ENCODE data around the gene ERVK3-1. TPM values are rescaled to one million over a fixed set of nuclear protein-coding genes. Genes with fewer than 3 reads are reported as not detected.

ERVK3-1 gene
- total and polyA plus RNA-seq, 2 of the 13 experiments (the other 11 are each of a cell fraction or from before 2014, with no cell fraction given): 28.5 to 38.7 TPM

GRCh38 chr19:58278541-58279041, 26.6 kb upstream of the ERVK3-1 start, which contains the start of gene ZNF8 (continued):
- no peak for TF ChIP-seq SIX4 (CRISPR knock-in tag; IDR thresholded peaks at IDR 0.05)
- TF ChIP-seq ELF1 (CRISPR knock-in tag; IDR thresholded peaks at IDR 0.05): no peak; the same call in 1 of the 2 replicates
- no peak for TF ChIP-seq FOXP1 (IDR thresholded peaks at IDR 0.05)
- no peak for TF ChIP-seq FOXP1 (CRISPR knock-in tag; IDR thresholded peaks at IDR 0.05)
- no peak for TF ChIP-seq REL (CRISPR knock-in tag; conservative IDR thresholded peaks at IDR 0.05)
- peak; percentile 72; the same call in 1 of the 2 replicates for TF ChIP-seq ZNF607 (CRISPR knock-in tag; IDR thresholded peaks at IDR 0.05; ENCODE audit: borderline replicate concordance)
- TF ChIP-seq CBFB (CRISPR knock-in tag; IDR thresholded peaks at IDR 0.05): peak; percentile 36; the same call in 1 of the 2 replicates
- peak; percentile 30 for TF ChIP-seq MED1 (CRISPR knock-in tag; IDR thresholded peaks at IDR 0.05)
- TF ChIP-seq ZFYVE20 (CRISPR knock-in tag; IDR thresholded peaks at IDR 0.05; ENCODE audit: borderline replicate concordance, low read depth): 0 out of 2 replicates have a peak, but pooled peaks have one; percentile 21
- no peak for TF ChIP-seq SOX6 (IDR thresholded peaks at IDR 0.05)
- TF ChIP-seq SOX6 (CRISPR knock-in tag; IDR thresholded peaks at IDR 0.05): peak; percentile 56; the same call in 1 of the 2 replicates
- TF ChIP-seq, protein P1, sequence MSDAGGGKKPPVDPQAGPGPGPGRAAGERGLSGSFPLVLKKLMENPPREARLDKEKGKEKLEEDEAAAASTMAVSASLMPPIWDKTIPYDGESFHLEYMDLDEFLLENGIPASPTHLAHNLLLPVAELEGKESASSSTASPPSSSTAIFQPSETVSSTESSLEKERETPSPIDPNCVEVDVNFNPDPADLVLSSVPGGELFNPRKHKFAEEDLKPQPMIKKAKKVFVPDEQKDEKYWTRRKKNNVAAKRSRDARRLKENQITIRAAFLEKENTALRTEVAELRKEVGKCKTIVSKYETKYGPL (CRISPR knock-in tag; IDR thresholded peaks at IDR 0.05): no peak
- TF ChIP-seq ZNF33B (CRISPR knock-in tag; IDR thresholded peaks at IDR 0.05): no peak
- TF ChIP-seq ZNF629 (CRISPR knock-in tag; conservative IDR thresholded peaks at IDR 0.05): no peak; the same call in 1 of the 2 replicates
- TF ChIP-seq HOXA9 (CRISPR knock-in tag; IDR thresholded peaks at IDR 0.05; ENCODE audit: borderline replicate concordance): no peak
- TF ChIP-seq FOXC1 (CRISPR knock-in tag; IDR thresholded peaks at IDR 0.05; ENCODE audit: borderline replicate concordance): no peak
- no peak for TF ChIP-seq SP1 (IDR thresholded peaks at IDR 0.05)
- peak; percentile 72 for TF ChIP-seq SP1 (CRISPR knock-in tag; IDR thresholded peaks at IDR 0.05)
- no peak for TF ChIP-seq ZNF260 (CRISPR knock-in tag; IDR thresholded peaks at IDR 0.05; ENCODE audit: borderline replicate concordance, low read depth)
- TF ChIP-seq TRIM24 (CRISPR knock-in tag; IDR thresholded peaks at IDR 0.05): no peak
- TF ChIP-seq, protein P2, sequence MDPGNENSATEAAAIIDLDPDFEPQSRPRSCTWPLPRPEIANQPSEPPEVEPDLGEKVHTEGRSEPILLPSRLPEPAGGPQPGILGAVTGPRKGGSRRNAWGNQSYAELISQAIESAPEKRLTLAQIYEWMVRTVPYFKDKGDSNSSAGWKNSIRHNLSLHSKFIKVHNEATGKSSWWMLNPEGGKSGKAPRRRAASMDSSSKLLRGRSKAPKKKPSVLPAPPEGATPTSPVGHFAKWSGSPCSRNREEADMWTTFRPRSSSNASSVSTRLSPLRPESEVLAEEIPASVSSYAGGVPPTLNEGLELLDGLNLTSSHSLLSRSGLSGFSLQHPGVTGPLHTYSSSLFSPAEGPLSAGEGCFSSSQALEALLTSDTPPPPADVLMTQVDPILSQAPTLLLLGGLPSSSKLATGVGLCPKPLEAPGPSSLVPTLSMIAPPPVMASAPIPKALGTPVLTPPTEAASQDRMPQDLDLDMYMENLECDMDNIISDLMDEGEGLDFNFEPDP (CRISPR knock-in tag; conservative IDR thresholded peaks at IDR 0.05): 0 out of 2 replicates have a peak, but pooled peaks have one; percentile 39
- TF ChIP-seq PHF21A (CRISPR knock-in tag; IDR thresholded peaks at IDR 0.05): peak; percentile 84
- no peak for TF ChIP-seq ZNF567 (CRISPR knock-in tag; IDR thresholded peaks at IDR 0.05; ENCODE audit: borderline replicate concordance)
- TF ChIP-seq NCOA5 (CRISPR knock-in tag; IDR thresholded peaks at IDR 0.05): no peak
- TF ChIP-seq ZSCAN30 (CRISPR knock-in tag; IDR thresholded peaks at IDR 0.05): no peak
- 0 out of 2 replicates have a peak, but pooled peaks have one; percentile 39 for TF ChIP-seq SNAI1 (CRISPR knock-in tag; IDR thresholded peaks at IDR 0.05; ENCODE audit: borderline replicate concordance)
- no peak for TF ChIP-seq ZBTB1 (CRISPR knock-in tag; IDR thresholded peaks at IDR 0.05; ENCODE audit: borderline replicate concordance)
- no peak for TF ChIP-seq ZKSCAN1 (IDR thresholded peaks at IDR 0.05; ENCODE audit: low read length)
- TF ChIP-seq, protein P3, sequence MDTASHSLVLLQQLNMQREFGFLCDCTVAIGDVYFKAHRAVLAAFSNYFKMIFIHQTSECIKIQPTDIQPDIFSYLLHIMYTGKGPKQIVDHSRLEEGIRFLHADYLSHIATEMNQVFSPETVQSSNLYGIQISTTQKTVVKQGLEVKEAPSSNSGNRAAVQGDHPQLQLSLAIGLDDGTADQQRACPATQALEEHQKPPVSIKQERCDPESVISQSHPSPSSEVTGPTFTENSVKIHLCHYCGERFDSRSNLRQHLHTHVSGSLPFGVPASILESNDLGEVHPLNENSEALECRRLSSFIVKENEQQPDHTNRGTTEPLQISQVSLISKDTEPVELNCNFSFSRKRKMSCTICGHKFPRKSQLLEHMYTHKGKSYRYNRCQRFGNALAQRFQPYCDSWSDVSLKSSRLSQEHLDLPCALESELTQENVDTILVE (CRISPR knock-in tag; IDR thresholded peaks at IDR 0.05): peak; percentile 74
- peak; percentile 42 for TF ChIP-seq GZF1 (CRISPR knock-in tag; IDR thresholded peaks at IDR 0.05)
- 0 out of 2 replicates have a peak, but pooled peaks have one; percentile 43 for TF ChIP-seq ZNF678 (CRISPR knock-in tag; IDR thresholded peaks at IDR 0.05)
